Stomach (tissue), 9 donors: ENCODE results near the gene CTIF. TPM values are rescaled to one million over a fixed set of nuclear protein-coding genes. Genes with fewer than 3 reads are reported as not detected.

Source experiments
- DNase-seq, 2 donors: peaks; one replicate each; pipeline versions ENCODE4 v3.0.0 to v3.0.0-alpha.2; 2013 to 2019
- H3K27ac ChIP-seq, 5 donors: fragments of 200-600 bp in 4 of 5; sonication (generic) in 4 of 5; one replicate each; pipeline ENCODE4 v1.5.1; 2013 to 2019; ENCODE audit warnings: mild to moderate bottlenecking in 1 of 5, moderate library complexity in 1 of 5
- H3K27me3 ChIP-seq, 3 donors: fragments of 200-600 bp; sonication (generic); one replicate each; pipeline ENCODE4 v1.5.1; 2017 to 2019; ENCODE audit warnings: mixed run types in 1 of 3
- H3K36me3 ChIP-seq, 4 donors: fragments of 200-600 bp; sonication (generic); 1 replicate in 3 of 4; 2 replicates in 1 of 4; pipeline ENCODE4 v1.5.1; 2016 to 2019
- H3K4me1 ChIP-seq, 4 donors: fragments of 200-600 bp; sonication (generic); one replicate each; pipeline ENCODE4 v1.5.1; 2016 to 2019
- H3K4me3 ChIP-seq, 4 donors: fragments of 200-600 bp; sonication (generic) in 3 of 4; one replicate each; pipeline ENCODE4 v1.5.1; 2016 to 2019; ENCODE audit warnings: mild to moderate bottlenecking in 1 of 4
- H3K9me3 ChIP-seq, 4 donors: fragments of 200-600 bp; sonication (generic); one replicate each; pipeline ENCODE4 v1.5.1; 2016 to 2019
- CTCF ChIP-seq, 7 experiments: fragments of 450-650 bp in 4 of 7; fragments of 200-600 bp in 3 of 7; sonication (generic) in 3 of 7; IDR thresholded peaks; one replicate each; pipeline ENCODE4 v1.5.1; 2016 to 2019; ENCODE audit warnings: antibody characterized with exemption in 7 of 7, control low read depth in 2 of 7, mild to moderate bottlenecking in 1 of 7
- EP300 ChIP-seq: sonication (generic); formaldehyde crosslinking; IDR thresholded peaks from one replicate; pipeline ENCODE4 v1.6.1; 2017; ENCODE audit warnings: antibody characterized with exemption
- POLR2A ChIP-seq, 4 donors: fragments of 450-650 bp; IDR thresholded peaks; one replicate each; pipeline ENCODE4 v1.6.1; 2016; ENCODE audit warnings: antibody characterized with exemption in 4 of 4, control low read depth in 2 of 4, mild to moderate bottlenecking in 1 of 4, moderate library complexity in 1 of 4
- POLR2AphosphoS5 ChIP-seq, 3 donors: sonication (generic); formaldehyde crosslinking; IDR thresholded peaks; one replicate each; pipeline ENCODE4 v1.6.1; 2016; ENCODE audit warnings: antibody characterized with exemption in 3 of 3
- WGBS, 5 donors: extraction: QIAGEN DNeasy Blood & Tissue Kit in 3 of 5; methylation state at CpG; one replicate each; pipeline versions ENCODE4 v1.1.5 to v1.1.7; 2013 to 2018; 5-methylcytosine and 5-hydroxymethylcytosine counted together
- intact Hi-C: fragments of 100-400 bp; cut with DNase I; formaldehyde crosslinking; loops from one replicate; pipeline ENCODE4 v1.15.1; 2023; ENCODE audit warnings: low total_unique reads
- polyA plus RNA-seq, 3 donors: library from polyadenylated mRNA; stranded (reverse); fragments of 200-250 nt; gene quantifications; one replicate each; pipeline ENCODE4 v1.2.3, GENCODE V29; 2013
- total RNA-seq, 5 donors: library from RNA; depleted of rRNA; stranded (reverse); fragments of >200 nt; gene quantifications; one replicate each; pipeline versions ENCODE4 v1.1.0 to v1.2.3, GENCODE V29; 2014 to 2016
- donor health status: healthy with polysubstance abuse.
- donor health status: Bipolar disorder and iron deficiency.
- donor health status: healthy.

CTIF gene
- total and polyA plus RNA-seq, 8 donors: 16.3 to 105 (median 30.3) TPM

GRCh38 chr18:48577478-48578190 is 38.8 kb downstream of the CTIF start:
- no peaks in the 10 kb centered on the region for H3K9me3 ChIP-seq
- H3K36me3 ChIP-seq: peaks cover 0 to 8% (median 2%) of the 10 kb centered on the region in 4 donors
- DNase-seq: no peak
- H3K27me3 ChIP-seq: no peaks in the 10 kb centered on the region
- intact Hi-C loops: no loop called here
- WGBS, 5 donors: 94 to 99% (median 95%) methylated on average over 5 of the region's 5 CpGs
- H3K4me1 ChIP-seq: peaks cover 5 to 39% (median 20%) of the 10 kb centered on the region in 4 donors
- H3K27ac ChIP-seq: no peak overlapping the region
- no peak for TF ChIP-seq EP300
- TF ChIP-seq POLR2A (IDR thresholded peaks at IDR 0.05): no peak
- TF ChIP-seq CTCF (IDR thresholded peaks at IDR 0.05): no peak
- TF ChIP-seq POLR2AphosphoS5 (IDR thresholded peaks at IDR 0.05): no peak
- no peak overlapping the region for H3K4me3 ChIP-seq

- Histone ChIP-seq H3K27me3 (no peaks in the 10 kb centered on the region), H3K4me1 (peaks cover 5 to 40% (median 20%) of the 10 kb centered on the region in 4 donors), H3K27ac (no peak overlapping the region), H3K9me3 (no peaks in the 10 kb centered on the region), H3K4me3 (no peak overlapping the region), H3K36me3 (peaks cover 0 to 8% (median 2%) of the 10 kb centered on the region in 4 donors)
- TF ChIP-seq CTCF (IDR thresholded peaks at IDR 0.05) (no peak), POLR2A (IDR thresholded peaks at IDR 0.05) (no peak), POLR2AphosphoS5 (IDR thresholded peaks at IDR 0.05) (no peak), EP300 (no peak)
- WGBS, 5 donors: 89 to 99% (median 93%) methylated on average over 3 of the region's 3 CpGs
- intact Hi-C loops: no loop called here
- DNase-seq: no peak
These were observed 39.5 kb downstream of the CTIF start for GRCh38 chr18:48578289-48578688.

GRCh38 chr18:48580066-48580465 is 41.2 kb downstream of the CTIF start:
- intact Hi-C loops: no loop called here
- DNase-seq: no peak

GRCh38 chr18:48580782-48581181 is 42.0 kb downstream of the CTIF start:
- Histone ChIP-seq H3K27ac (no peak overlapping the region), H3K9me3 (no peaks in the 10 kb centered on the region), H3K36me3 (peaks cover 0 to 5% (median 0%) of the 10 kb centered on the region in 4 donors), H3K4me3 (no peak overlapping the region), H3K4me1 (peaks cover 0 to 32% (median 15%) of the 10 kb centered on the region in 4 donors), H3K27me3 (no peaks in the 10 kb centered on the region)
- DNase-seq: no peak
- intact Hi-C loops: no loop called here
- TF ChIP-seq CTCF (IDR thresholded peaks at IDR 0.05): no peak
- WGBS, 5 donors: 89 to 94% (median 93%) methylated on average over 10 of the region's 10 CpGs

More at GRCh38 chr18:48580066-48580465, 41.2 kb downstream of the CTIF start:
- 90 to 97% (median 91%) methylated on average over 7 of the region's 7 CpGs for WGBS, 5 donors
- H3K36me3 ChIP-seq: peaks cover 0 to 8% (median 2%) of the 10 kb centered on the region in 4 donors
- no peaks in the 10 kb centered on the region for H3K9me3 ChIP-seq
- H3K27ac ChIP-seq: no peak overlapping the region
- no peaks in the 10 kb centered on the region for H3K27me3 ChIP-seq
- peaks cover 5 to 39% (median 20%) of the 10 kb centered on the region in 4 donors for H3K4me1 ChIP-seq
- TF ChIP-seq POLR2AphosphoS5 (IDR thresholded peaks at IDR 0.05) (no peak), EP300 (no peak), POLR2A (IDR thresholded peaks at IDR 0.05) (no peak), CTCF (IDR thresholded peaks at IDR 0.05) (no peak)
- no peak overlapping the region for H3K4me3 ChIP-seq
